Testis (tissue), 2 donors: ENCODE data around the gene CDK13.

Experiments used
- POLR2A ChIP-seq: fragments of 450-650 bp; IDR thresholded peaks from one replicate; pipeline ENCODE4 v1.6.1; 2017; ENCODE audit warnings: antibody characterized with exemption, mild to moderate bottlenecking, moderate library complexity
- TF ChIP-seq, protein P1 (sequence below), 3 experiments: fragments of 450-650 bp in 2 of 3; fragments of 200-600 bp in 1 of 3; sonication (generic) in 1 of 3; IDR thresholded peaks; one replicate each; pipeline ENCODE4 v1.5.1; 2016 to 2019; ENCODE audit warnings: antibody characterized with exemption in 3 of 3, mild to moderate bottlenecking in 2 of 3, moderate library complexity in 1 of 3

DNA sequence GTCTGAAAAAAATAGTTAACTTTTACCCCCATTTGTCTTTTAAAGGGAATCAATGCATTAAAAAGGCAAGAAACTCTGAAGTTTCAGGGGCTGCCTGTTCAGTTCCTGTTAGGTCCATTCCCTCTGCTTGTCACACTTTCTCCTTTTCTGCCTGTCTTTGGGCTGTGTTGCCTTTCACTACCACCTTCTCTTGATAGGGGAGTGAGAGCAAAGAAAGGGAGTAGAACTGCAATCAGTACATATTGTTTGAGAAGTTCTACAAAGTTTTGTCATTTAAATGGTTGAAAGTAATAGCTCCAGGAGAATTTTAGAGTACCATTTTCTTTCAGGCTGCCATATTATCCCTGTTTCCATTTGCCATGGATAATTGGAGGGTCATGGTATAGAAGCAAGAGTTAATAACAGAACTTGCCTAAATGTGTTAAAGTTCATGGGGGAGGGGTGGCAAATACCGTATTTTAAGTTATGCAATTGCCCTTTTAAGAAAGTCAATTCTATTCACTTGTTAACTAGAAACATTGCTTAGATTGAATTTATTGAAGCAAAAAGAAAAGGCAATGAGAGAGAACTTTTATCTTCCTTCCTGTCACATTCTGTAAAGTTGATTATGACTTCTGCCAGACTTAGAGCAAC is 145.8 kb downstream of the CDK13 start:
- TF ChIP-seq, protein P1, sequence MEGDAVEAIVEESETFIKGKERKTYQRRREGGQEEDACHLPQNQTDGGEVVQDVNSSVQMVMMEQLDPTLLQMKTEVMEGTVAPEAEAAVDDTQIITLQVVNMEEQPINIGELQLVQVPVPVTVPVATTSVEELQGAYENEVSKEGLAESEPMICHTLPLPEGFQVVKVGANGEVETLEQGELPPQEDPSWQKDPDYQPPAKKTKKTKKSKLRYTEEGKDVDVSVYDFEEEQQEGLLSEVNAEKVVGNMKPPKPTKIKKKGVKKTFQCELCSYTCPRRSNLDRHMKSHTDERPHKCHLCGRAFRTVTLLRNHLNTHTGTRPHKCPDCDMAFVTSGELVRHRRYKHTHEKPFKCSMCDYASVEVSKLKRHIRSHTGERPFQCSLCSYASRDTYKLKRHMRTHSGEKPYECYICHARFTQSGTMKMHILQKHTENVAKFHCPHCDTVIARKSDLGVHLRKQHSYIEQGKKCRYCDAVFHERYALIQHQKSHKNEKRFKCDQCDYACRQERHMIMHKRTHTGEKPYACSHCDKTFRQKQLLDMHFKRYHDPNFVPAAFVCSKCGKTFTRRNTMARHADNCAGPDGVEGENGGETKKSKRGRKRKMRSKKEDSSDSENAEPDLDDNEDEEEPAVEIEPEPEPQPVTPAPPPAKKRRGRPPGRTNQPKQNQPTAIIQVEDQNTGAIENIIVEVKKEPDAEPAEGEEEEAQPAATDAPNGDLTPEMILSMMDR (IDR thresholded peaks at IDR 0.05): no peak
- no peak for TF ChIP-seq POLR2A
